Suprapubic skin (tissue), 3 donors: ENCODE results near the gene CEP76.

ENCODE experiments used
- POLR2A ChIP-seq, 2 donors: fragments of 450-650 bp; IDR thresholded peaks; one replicate each; pipeline ENCODE4 v1.6.1; 2017; ENCODE audit warnings: antibody characterized with exemption in 2 of 2, mild to moderate bottlenecking in 2 of 2, moderate library complexity in 2 of 2
- TF ChIP-seq, protein P1 (sequence below), 2 donors: fragments of 200-600 bp in 1 of 2; fragments of 450-650 bp in 1 of 2; sonication (generic) in 1 of 2; IDR thresholded peaks; one replicate each; pipeline ENCODE4 v1.5.1; 2016 to 2019; ENCODE audit warnings: antibody characterized with exemption in 2 of 2, mild to moderate bottlenecking in 1 of 2, moderate library complexity in 1 of 2

- TF ChIP-seq POLR2A (IDR thresholded peaks at IDR 0.05): no peak
- TF ChIP-seq, protein P1, sequence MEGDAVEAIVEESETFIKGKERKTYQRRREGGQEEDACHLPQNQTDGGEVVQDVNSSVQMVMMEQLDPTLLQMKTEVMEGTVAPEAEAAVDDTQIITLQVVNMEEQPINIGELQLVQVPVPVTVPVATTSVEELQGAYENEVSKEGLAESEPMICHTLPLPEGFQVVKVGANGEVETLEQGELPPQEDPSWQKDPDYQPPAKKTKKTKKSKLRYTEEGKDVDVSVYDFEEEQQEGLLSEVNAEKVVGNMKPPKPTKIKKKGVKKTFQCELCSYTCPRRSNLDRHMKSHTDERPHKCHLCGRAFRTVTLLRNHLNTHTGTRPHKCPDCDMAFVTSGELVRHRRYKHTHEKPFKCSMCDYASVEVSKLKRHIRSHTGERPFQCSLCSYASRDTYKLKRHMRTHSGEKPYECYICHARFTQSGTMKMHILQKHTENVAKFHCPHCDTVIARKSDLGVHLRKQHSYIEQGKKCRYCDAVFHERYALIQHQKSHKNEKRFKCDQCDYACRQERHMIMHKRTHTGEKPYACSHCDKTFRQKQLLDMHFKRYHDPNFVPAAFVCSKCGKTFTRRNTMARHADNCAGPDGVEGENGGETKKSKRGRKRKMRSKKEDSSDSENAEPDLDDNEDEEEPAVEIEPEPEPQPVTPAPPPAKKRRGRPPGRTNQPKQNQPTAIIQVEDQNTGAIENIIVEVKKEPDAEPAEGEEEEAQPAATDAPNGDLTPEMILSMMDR (IDR thresholded peaks at IDR 0.05): no peak
These were observed 70.6 kb downstream of the CEP76 start for GRCh38 chr18:12631831-12632477.
